ENCODE data around the gene ZBTB32.

The ZBTB32 gene

GRCh38 chr19:35715981-35716800 lies 11.8 kb downstream of the ZBTB32 start:
- no peak for DNase-seq (ENCODE audit: low read depth)
- peak overlapping the region; percentile 75 for H3K4me3 ChIP-seq (ENCODE audit: control insufficient read depth, low read depth, low read length)
- TF ChIP-seq, protein P1, sequence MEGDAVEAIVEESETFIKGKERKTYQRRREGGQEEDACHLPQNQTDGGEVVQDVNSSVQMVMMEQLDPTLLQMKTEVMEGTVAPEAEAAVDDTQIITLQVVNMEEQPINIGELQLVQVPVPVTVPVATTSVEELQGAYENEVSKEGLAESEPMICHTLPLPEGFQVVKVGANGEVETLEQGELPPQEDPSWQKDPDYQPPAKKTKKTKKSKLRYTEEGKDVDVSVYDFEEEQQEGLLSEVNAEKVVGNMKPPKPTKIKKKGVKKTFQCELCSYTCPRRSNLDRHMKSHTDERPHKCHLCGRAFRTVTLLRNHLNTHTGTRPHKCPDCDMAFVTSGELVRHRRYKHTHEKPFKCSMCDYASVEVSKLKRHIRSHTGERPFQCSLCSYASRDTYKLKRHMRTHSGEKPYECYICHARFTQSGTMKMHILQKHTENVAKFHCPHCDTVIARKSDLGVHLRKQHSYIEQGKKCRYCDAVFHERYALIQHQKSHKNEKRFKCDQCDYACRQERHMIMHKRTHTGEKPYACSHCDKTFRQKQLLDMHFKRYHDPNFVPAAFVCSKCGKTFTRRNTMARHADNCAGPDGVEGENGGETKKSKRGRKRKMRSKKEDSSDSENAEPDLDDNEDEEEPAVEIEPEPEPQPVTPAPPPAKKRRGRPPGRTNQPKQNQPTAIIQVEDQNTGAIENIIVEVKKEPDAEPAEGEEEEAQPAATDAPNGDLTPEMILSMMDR (conservative IDR thresholded peaks at IDR 0.05; ENCODE audit: control insufficient read depth, insufficient read depth, low read depth, low read length): no peak

DNA sequence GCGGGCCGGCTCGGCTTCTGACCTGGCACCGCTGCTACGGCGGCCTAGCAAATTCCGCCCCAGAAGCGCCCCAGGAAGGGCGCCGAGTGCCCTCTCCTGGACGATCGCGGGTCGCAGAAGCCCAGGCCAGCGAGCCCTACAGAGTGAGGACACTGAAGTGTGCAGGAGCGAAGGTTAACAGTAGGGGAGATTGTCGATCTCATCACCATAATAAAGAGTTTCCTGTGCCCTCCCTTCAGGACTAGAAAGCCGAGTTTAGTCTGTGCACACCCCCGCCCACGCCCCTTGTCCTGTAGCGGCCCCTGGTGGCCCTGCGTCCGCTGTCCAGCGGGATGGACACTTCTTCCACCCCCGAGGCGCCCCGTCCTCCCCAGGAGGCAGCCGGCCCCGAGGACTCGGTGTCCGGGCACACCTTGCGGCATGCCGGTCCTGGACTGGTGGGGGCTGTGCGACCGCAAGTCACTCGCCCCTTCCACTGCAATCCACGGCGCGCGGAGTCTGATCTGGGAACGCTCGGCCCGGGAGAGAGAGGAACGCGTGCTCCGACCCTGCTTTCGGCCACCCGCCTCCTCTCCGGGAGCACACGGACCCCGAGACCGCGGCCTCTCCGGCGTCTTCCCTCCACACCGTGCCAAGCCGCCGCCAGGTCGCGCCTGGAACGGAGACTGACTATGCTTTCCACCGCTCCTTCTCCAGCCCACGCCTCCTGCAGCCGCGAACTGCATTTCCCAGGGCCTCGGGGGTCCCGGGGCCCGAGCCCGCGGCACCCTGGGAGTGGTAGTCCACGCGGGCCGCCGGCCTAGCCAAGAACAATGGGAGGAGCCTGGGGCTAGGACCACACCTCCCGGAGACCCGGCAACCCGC lies 12.7 kb downstream of the ZBTB32 start:
- TF ChIP-seq, protein P1 (conservative IDR thresholded peaks at IDR 0.05; ENCODE audit: control insufficient read depth, insufficient read depth, low read depth, low read length): peak; percentile 66

DNA sequence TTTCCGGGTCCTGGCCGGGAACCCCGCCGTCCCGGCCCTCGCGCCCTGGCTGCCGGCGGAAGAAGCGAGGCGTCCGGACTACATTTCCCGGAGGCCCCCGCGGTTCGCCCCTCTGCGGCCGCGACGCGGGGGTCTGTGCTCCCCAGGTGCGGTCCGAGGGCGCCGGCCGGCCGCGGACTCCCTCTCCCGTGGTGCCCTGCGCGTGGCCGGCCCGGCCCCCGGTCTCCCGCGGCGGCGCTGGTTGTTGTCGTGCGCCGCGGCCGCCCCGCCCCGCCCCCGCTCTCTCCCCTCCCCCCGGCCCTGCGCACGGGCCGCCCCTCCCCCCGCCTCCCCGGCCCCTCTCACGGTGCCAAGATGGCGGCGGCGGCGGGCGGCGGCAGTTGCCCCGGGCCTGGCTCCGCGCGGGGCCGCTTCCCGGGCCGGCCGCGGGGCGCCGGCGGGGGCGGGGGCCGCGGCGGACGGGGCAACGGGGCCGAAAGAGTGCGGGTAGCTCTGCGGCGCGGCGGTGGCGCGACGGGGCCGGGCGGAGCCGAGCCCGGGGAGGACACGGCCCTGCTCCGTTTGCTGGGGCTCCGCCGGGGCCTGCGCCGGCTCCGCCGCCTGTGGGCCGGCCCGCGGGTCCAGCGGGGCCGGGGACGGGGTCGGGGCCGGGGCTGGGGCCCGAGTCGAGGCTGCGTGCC lies 13.4 kb downstream of the ZBTB32 start, which contains the start of gene KMT2B:
TSS of gene KMT2B (plus strand) at position 339 of the 680 bp plus-strand sequence. CDS start at position 355, 16 bp downstream.
- DNase-seq (ENCODE audit: low read depth): no peak
- H3K4me3 ChIP-seq (ENCODE audit: control insufficient read depth, low read depth, low read length): peak within 1 kb of the TSS; percentile 82
- TF ChIP-seq, protein P1 (conservative IDR thresholded peaks at IDR 0.05; ENCODE audit: control insufficient read depth, insufficient read depth, low read depth, low read length): no peak

More for the DNA sequence above, 12.7 kb downstream of the ZBTB32 start:
- DNase-seq (ENCODE audit: low read depth): peak; percentile 92
- peak overlapping the region; percentile 75 for H3K4me3 ChIP-seq (ENCODE audit: control insufficient read depth, low read depth, low read length)

DNA sequence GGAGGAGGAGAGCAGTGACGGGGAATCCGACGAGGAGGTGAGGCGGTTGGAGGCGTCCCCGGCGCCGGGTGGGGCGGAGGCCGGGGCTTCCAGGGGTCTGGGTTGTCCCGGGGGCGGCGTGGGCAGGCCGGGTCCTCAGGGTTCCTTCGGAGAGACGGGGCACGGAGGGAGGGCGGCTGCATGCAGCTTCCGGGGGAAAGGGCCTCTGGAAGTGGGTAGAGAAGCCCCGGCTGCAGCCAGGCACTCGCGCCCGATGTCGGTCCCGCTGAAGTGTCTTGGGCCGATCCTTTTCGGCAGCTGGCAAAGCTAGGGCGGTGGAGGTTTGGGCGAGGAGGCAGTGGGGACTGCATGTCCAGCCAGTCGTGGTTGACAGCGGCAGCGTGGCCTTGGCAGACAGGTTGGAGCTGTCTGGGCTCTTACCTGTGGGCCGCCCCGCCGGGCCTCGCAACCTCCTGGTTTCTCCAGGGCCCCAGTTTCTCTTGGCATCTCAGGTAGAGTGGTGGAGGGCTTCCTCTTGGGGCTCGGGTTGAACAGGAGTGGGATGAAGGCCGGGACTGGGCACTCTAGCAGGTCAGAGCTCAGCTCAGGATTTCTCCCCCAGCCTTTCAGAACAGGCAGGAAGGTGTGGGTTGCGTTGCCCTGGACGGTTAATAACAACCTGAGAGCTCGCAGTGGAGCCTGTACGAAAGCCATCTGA lies 14.1 kb downstream of the ZBTB32 start:
- TF ChIP-seq, protein P1 (conservative IDR thresholded peaks at IDR 0.05; ENCODE audit: control insufficient read depth, insufficient read depth, low read depth, low read length): no peak
- DNase-seq (ENCODE audit: low read depth): no peak

DNA sequence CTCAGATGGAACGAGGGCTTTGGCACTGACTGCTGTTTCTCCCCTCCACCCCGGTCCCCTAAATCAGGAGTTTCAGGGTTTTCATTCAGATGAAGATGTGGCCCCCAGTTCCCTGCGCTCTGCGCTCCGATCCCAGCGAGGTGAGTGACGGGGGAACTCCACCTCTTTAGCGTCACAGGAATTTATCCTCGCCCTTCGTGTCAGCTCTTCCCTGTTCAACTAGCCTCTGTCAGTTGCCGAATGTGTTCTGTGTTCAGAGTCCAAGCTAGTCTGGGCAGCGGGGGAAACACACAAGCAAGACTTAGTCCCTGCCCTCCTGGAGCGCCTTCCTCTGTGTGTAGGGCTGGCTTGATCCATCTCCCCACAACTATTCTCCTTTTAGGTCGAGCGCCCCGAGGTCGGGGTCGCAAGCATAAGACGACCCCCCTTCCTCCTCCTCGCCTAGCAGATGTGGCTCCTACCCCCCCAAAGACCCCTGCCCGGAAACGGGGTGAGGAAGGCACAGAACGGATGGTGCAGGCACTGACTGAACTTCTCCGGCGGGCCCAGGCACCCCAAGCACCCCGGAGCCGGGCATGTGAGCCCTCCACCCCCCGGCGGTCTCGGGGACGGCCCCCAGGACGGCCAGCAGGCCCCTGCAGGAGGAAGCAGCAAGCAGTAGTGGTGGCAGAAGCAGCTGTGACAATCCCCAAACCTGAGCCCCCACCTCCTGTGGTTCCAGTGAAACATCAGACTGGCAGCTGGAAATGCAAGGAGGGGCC lies 15.2 kb downstream of the ZBTB32 start:
- peak overlapping the region; percentile 82 for H3K4me3 ChIP-seq (ENCODE audit: control insufficient read depth, low read depth, low read length)
- TF ChIP-seq, protein P1 (conservative IDR thresholded peaks at IDR 0.05; ENCODE audit: control insufficient read depth, insufficient read depth, low read depth, low read length): no peak
- DNase-seq (ENCODE audit: low read depth): no peak

More for the DNA sequence above, 14.1 kb downstream of the ZBTB32 start:
- peak overlapping the region; percentile 82 for H3K4me3 ChIP-seq (ENCODE audit: control insufficient read depth, low read depth, low read length)

Measured in fibroblast of mammary gland (primary cell).